ENCODE results near the gene TRPM3. TPM values are rescaled to one million over a fixed set of nuclear protein-coding genes. Genes with fewer than 3 reads are reported as not detected.

The TRPM3 gene
- total RNA-seq, 2 experiments from 2014 or later: not detected

DNA sequence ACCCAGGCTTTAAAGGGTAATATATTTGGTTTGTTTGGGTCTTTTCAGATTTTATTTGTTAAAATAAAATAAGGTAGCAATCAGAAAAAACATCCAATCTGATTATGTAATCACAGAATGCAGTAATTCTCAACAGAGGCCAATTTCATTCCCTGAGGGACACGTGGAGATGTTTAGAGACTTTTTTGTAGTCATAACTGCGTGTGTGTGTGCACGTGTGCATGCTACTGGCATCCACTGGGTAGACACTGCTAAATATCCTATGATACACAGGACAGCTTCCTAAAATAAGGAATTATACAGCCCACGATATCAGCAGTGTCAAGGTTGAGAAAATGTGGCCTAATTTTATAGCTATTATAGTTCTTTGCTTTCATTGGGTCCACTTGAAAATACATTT, 526.2 kb downstream of the TRPM3 start:
- Histone ChIP-seq H3K9me3 (ENCODE audit: control insufficient read depth in 1 of 2, insufficient read depth in 1 of 2, low read length in 2 of 2) (no peaks in the 10 kb centered on the region), H3K27me3 (ENCODE audit: control insufficient read depth in 1 of 2, insufficient read depth in 2 of 2, low read length in 2 of 2) (no peaks in the 10 kb centered on the region), H3K27ac (ENCODE audit: low read depth in 1 of 2, low read length in 2 of 2) (no peak overlapping the region), H3K4me3 (ENCODE audit: low read length) (no peak overlapping the region), H3K36me3 (ENCODE audit: insufficient read depth, low read length) (no peaks in the 10 kb centered on the region), H3K4me1 (ENCODE audit: insufficient read depth, low read length) (no peaks in the 10 kb centered on the region)
- ATAC-seq (ENCODE audit: poor library complexity) (no peak), DNase-seq (no peak)
- CTCF ChIA-PET: no interaction called here
- POLR2A ChIA-PET: no interaction called here
- TF ChIP-seq, protein P1, sequence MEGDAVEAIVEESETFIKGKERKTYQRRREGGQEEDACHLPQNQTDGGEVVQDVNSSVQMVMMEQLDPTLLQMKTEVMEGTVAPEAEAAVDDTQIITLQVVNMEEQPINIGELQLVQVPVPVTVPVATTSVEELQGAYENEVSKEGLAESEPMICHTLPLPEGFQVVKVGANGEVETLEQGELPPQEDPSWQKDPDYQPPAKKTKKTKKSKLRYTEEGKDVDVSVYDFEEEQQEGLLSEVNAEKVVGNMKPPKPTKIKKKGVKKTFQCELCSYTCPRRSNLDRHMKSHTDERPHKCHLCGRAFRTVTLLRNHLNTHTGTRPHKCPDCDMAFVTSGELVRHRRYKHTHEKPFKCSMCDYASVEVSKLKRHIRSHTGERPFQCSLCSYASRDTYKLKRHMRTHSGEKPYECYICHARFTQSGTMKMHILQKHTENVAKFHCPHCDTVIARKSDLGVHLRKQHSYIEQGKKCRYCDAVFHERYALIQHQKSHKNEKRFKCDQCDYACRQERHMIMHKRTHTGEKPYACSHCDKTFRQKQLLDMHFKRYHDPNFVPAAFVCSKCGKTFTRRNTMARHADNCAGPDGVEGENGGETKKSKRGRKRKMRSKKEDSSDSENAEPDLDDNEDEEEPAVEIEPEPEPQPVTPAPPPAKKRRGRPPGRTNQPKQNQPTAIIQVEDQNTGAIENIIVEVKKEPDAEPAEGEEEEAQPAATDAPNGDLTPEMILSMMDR (IDR thresholded peaks at IDR 0.05): no peak
- H3K27me3 Mint-ChIP-seq: no peaks in the 10 kb centered on the region
- H3K4me3 Mint-ChIP-seq: no peak overlapping the region
- no peaks in the 10 kb centered on the region for H3K9me3 Mint-ChIP-seq
- H3K4me1 Mint-ChIP-seq (ENCODE audit: low read depth): no peaks in the 10 kb centered on the region
- no peaks in the 10 kb centered on the region for H3K36me3 Mint-ChIP-seq (ENCODE audit: low read depth)
- intact Hi-C loops (cut with DNase I, micrococcal nuclease): no loop called here
- no peak overlapping the region for H3K27ac Mint-ChIP-seq

DNA sequence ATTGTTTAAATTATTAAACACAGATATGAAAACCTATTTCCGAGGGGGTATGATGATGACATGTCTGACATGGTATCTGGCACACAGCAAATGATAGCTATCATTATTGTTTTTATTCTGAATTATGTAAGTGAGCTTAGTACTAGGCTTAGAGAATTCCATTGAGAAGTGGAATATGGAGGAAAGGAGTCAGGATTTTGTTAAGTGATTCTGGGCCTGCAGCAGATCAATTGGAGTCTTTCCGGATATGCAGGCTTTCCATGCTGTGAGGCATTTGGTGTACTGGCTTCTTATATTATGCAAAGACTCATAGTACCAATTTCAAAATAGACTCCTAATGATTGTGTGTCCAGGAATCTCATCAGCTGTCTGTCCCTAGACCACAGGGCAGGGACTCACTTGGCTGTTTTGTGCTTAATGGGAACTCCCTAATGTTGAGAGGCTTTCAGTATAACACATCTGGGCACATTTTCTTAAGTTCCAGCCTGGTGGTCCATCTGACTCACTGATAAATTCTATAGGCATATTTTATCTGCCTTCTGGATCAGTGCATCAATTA, 527.0 kb downstream of the TRPM3 start:
- TF ChIP-seq, protein P1 (IDR thresholded peaks at IDR 0.05): no peak
- H3K36me3 Mint-ChIP-seq (ENCODE audit: low read depth): no peaks in the 10 kb centered on the region
- POLR2A ChIA-PET: no interaction called here

DNA sequence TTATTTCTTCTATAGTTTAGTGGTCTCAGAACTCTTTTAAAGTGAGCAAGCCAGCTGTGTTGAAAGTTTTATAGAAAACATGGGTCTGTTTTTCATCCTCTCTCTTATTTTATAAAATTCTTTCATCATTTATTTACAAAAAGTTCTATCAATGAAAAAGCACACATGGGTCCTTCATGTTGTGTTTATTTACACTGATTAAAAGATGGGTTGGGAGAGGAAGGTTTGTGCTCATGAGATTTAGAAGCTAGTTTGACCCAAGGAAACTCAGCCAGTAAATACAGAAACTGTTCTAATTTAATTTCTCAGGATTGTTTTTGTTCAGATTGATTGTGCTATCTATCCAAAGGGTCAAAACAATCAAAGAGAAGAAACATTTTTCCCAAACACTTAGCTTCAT, 528.2 kb downstream of the TRPM3 start:
- Histone ChIP-seq H3K36me3 (ENCODE audit: insufficient read depth, low read length) (no peaks in the 10 kb centered on the region), H3K27ac (ENCODE audit: low read depth in 1 of 2, low read length in 2 of 2) (no peak overlapping the region), H3K4me3 (ENCODE audit: low read length) (no peak overlapping the region), H3K9me3 (ENCODE audit: control insufficient read depth in 1 of 2, insufficient read depth in 1 of 2, low read length in 2 of 2) (no peaks in the 10 kb centered on the region), H3K4me1 (ENCODE audit: insufficient read depth, low read length) (no peaks in the 10 kb centered on the region), H3K27me3 (ENCODE audit: control insufficient read depth in 1 of 2, insufficient read depth in 2 of 2, low read length in 2 of 2) (no peaks in the 10 kb centered on the region)
- H3K4me1 Mint-ChIP-seq (ENCODE audit: low read depth): no peaks in the 10 kb centered on the region
- H3K27me3 Mint-ChIP-seq: no peaks in the 10 kb centered on the region
- no peak overlapping the region for H3K4me3 Mint-ChIP-seq
- TF ChIP-seq, protein P1 (IDR thresholded peaks at IDR 0.05): no peak
- H3K27ac Mint-ChIP-seq: no peak overlapping the region
- ChIA-PET POLR2A (interaction anchor here (1.6 kb wide), 2 partner anchors 9 to 30 kb away, joined by 3 to 4 read pairs; no protein-coding TSS in a partner anchor), CTCF (interaction anchor here (1.5 to 2.6 kb wide), 2 partner anchors 9 to 10 kb away, joined by 3 to 6 read pairs; no protein-coding TSS in a partner anchor)
- no peak for ATAC-seq (ENCODE audit: poor library complexity)
- DNase-seq: no peak
- no peaks in the 10 kb centered on the region for H3K36me3 Mint-ChIP-seq (ENCODE audit: low read depth)
- intact Hi-C loops (cut with DNase I, micrococcal nuclease): loop anchor here in 1 of 2 experiments (5.0 kb wide), 1 partner anchor 71 kb away; no protein-coding TSS in a partner anchor
- H3K9me3 Mint-ChIP-seq: no peaks in the 10 kb centered on the region

More for the DNA sequence above, 527.0 kb downstream of the TRPM3 start:
- H3K4me1 Mint-ChIP-seq (ENCODE audit: low read depth): no peaks in the 10 kb centered on the region
- no peak for ATAC-seq (ENCODE audit: poor library complexity)
- H3K27me3 Mint-ChIP-seq: no peaks in the 10 kb centered on the region
- no peaks in the 10 kb centered on the region for H3K36me3 ChIP-seq (ENCODE audit: insufficient read depth, low read length)
- no peak overlapping the region for H3K27ac ChIP-seq (ENCODE audit: low read depth in 1 of 2, low read length in 2 of 2)
- H3K9me3 ChIP-seq (ENCODE audit: control insufficient read depth in 1 of 2, insufficient read depth in 1 of 2, low read length in 2 of 2): no peaks in the 10 kb centered on the region
- CTCF ChIA-PET: interaction anchor here (1.5 kb wide), 1 partner anchor 11 kb away, joined by 3 read pairs; no protein-coding TSS in a partner anchor
- no peaks in the 10 kb centered on the region for H3K9me3 Mint-ChIP-seq
- no peak for DNase-seq
- intact Hi-C loops (cut with DNase I, micrococcal nuclease): loop anchor here in 1 of 2 experiments (5.0 kb wide), 1 partner anchor 72 kb away; no protein-coding TSS in a partner anchor
- no peak overlapping the region for H3K27ac Mint-ChIP-seq
- no peak overlapping the region for H3K4me3 Mint-ChIP-seq
- no peaks in the 10 kb centered on the region for H3K27me3 ChIP-seq (ENCODE audit: control insufficient read depth in 1 of 2, insufficient read depth in 2 of 2, low read length in 2 of 2)
- H3K4me1 ChIP-seq (ENCODE audit: insufficient read depth, low read length): no peaks in the 10 kb centered on the region
- no peak overlapping the region for H3K4me3 ChIP-seq (ENCODE audit: low read length)

Data from CD4-positive, alpha-beta T cell (primary cell).